Osteocyte (in vitro differentiated cells): ENCODE results near the gene TENM4. TPM values are rescaled to one million over a fixed set of nuclear protein-coding genes. Genes with fewer than 3 reads are reported as not detected.

Experiments
- DNase-seq: peaks from one replicate; pipeline ENCODE4 v3.0.0; 2021; ENCODE audit warnings: mixed read lengths; ENCODE audit not compliant: unreplicated experiment; ENCODE audit errors: extremely low spot score
- H3K27ac Mint-ChIP-seq: one replicate; pipeline ENCODE4 v1.8.0; 2021; ENCODE audit warnings: mild to moderate bottlenecking, mixed read lengths; ENCODE audit not compliant: unreplicated experiment
- H3K27me3 Mint-ChIP-seq: one replicate; pipeline ENCODE4 v1.8.0; 2021; ENCODE audit warnings: mixed read lengths; ENCODE audit not compliant: unreplicated experiment
- H3K36me3 Mint-ChIP-seq: one replicate; pipeline ENCODE4 v1.8.0; 2021; ENCODE audit warnings: mixed read lengths; ENCODE audit not compliant: unreplicated experiment
- H3K4me1 Mint-ChIP-seq: one replicate; pipeline ENCODE4 v1.8.0; 2021; ENCODE audit warnings: mixed read lengths; ENCODE audit not compliant: unreplicated experiment
- H3K4me3 Mint-ChIP-seq: one replicate; pipeline ENCODE4 v1.8.0; 2021; ENCODE audit warnings: mild to moderate bottlenecking, moderate library complexity, mixed read lengths; ENCODE audit not compliant: unreplicated experiment
- H3K9me3 Mint-ChIP-seq: one replicate; pipeline ENCODE4 v1.8.0; 2021; ENCODE audit warnings: mixed read lengths; ENCODE audit not compliant: unreplicated experiment
- total RNA-seq: library from RNA; stranded (reverse); gene quantifications from 2 replicates; pipeline ENCODE4 v1.2.1, GENCODE V29; 2021
- TF ChIP-seq, protein P1 (sequence below): fragments of 200-600 bp; sonication (generic); IDR thresholded peaks from 2 replicates; pipeline ENCODE4 v1.5.0; 2021; ENCODE audit warnings: antibody characterized with exemption, mild to moderate bottlenecking, moderate library complexity

TENM4 gene
- total RNA-seq, 1 donor from 2014 or later: 74.1 TPM

DNA sequence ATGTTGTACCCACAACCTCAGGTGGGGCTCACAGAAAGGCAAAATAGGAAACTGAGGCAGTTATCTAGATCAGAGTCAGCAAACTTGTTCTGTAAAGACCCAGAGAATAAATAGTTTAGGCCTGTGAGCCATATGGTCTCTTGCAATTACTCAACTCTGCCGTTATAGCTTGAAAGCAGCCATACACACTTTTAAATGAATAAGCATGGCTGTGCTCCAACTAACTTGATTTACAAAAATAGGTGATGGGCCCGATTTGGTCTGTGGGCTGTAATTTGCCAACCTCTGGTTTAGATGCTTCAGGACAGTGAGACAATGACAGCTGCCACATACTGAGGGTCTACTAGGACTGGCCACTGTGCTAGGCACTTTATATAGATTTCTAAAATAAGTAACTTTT lies 667.3 kb downstream of the TENM4 start:
- H3K36me3 Mint-ChIP-seq: peaks cover 17% of the 10 kb centered on the region

DNA sequence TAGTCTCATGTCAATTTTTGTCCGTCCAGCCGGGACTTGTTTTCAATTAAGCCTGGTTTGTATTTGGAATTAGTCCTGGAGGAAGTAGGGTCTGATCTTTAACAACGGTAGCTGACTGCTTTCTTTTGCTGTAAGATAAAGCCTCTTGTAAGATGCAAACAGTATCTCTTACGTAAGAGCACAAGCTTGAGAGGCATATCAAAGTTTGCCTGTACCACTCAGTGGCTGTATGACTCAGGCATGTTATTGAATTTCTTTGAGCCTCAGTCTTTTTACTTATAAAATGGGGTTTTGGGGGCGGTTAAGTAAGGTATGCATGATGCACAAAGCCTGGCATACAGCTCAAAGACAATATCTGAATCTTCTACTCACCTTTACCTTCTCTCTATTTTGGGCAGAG lies 667.8 kb downstream of the TENM4 start:
- H3K27me3 Mint-ChIP-seq: no peaks in the 10 kb centered on the region
- TF ChIP-seq, protein P1, sequence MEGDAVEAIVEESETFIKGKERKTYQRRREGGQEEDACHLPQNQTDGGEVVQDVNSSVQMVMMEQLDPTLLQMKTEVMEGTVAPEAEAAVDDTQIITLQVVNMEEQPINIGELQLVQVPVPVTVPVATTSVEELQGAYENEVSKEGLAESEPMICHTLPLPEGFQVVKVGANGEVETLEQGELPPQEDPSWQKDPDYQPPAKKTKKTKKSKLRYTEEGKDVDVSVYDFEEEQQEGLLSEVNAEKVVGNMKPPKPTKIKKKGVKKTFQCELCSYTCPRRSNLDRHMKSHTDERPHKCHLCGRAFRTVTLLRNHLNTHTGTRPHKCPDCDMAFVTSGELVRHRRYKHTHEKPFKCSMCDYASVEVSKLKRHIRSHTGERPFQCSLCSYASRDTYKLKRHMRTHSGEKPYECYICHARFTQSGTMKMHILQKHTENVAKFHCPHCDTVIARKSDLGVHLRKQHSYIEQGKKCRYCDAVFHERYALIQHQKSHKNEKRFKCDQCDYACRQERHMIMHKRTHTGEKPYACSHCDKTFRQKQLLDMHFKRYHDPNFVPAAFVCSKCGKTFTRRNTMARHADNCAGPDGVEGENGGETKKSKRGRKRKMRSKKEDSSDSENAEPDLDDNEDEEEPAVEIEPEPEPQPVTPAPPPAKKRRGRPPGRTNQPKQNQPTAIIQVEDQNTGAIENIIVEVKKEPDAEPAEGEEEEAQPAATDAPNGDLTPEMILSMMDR: no peak
- H3K4me1 Mint-ChIP-seq: no peaks in the 10 kb centered on the region
- DNase-seq: no peak
- H3K4me3 Mint-ChIP-seq: no peak overlapping the region
- H3K36me3 Mint-ChIP-seq: peaks cover 17% of the 10 kb centered on the region
- H3K27ac Mint-ChIP-seq: no peak overlapping the region
- H3K9me3 Mint-ChIP-seq: no peaks in the 10 kb centered on the region

More for the DNA sequence above, 667.3 kb downstream of the TENM4 start:
- Mint-ChIP-seq H3K4me1 (no peaks in the 10 kb centered on the region), H3K9me3 (no peaks in the 10 kb centered on the region), H3K4me3 (no peak overlapping the region), H3K27me3 (no peaks in the 10 kb centered on the region), H3K27ac (no peak overlapping the region)
- TF ChIP-seq, protein P1: no peak
- no peak for DNase-seq

DNA sequence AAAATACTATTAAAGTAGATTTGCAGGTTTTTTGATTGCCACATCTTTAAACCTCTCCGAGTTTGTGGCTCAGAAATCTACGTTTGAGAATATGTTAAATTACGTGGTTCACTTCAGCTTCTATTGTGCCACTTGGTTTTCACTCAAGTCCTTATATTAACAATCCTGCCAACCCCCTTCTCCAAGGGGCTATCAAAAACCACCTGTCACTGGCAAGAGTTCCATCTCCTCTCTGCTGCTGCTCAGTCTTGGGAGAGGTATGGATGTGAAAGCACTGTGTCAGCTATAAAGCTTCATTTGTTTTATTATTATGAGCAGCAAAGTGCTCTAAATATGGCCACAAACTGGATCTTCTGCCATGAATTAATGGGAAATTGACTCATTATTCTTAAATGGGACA lies 668.6 kb downstream of the TENM4 start:
- no peak overlapping the region for H3K4me3 Mint-ChIP-seq
- TF ChIP-seq, protein P1: no peak

DNA sequence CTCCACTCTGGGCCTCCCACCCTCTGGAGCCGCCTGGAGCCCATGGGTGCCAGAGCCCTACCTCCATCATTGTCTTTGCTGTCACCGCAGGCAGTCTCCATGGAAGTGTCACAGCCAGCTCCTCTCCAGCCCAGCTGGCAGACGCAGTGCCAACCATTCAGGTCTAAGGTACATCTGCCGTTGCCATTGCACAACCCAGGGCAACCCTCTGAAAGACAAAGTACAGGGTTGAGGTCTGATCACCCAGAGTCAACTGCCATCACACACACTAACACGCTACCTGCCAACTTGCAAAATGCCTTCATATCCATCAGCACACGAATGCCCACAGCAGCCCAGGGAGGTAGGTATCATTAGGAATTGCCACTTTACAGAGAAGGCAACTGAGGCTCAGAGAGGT lies 669.9 kb downstream of the TENM4 start:
- H3K36me3 Mint-ChIP-seq: peaks cover 14% of the 10 kb centered on the region
- no peak overlapping the region for H3K27ac Mint-ChIP-seq
- DNase-seq: no peak
- no peaks in the 10 kb centered on the region for H3K4me1 Mint-ChIP-seq
- H3K27me3 Mint-ChIP-seq: no peaks in the 10 kb centered on the region
- H3K9me3 Mint-ChIP-seq: no peaks in the 10 kb centered on the region
- no peak overlapping the region for H3K4me3 Mint-ChIP-seq
- TF ChIP-seq, protein P1: no peak

More for the DNA sequence above, 668.6 kb downstream of the TENM4 start:
- no peak for DNase-seq
- Mint-ChIP-seq H3K27me3 (no peaks in the 10 kb centered on the region), H3K9me3 (no peaks in the 10 kb centered on the region), H3K4me1 (no peaks in the 10 kb centered on the region), H3K27ac (no peak overlapping the region), H3K36me3 (peaks cover 17% of the 10 kb centered on the region)

DNA sequence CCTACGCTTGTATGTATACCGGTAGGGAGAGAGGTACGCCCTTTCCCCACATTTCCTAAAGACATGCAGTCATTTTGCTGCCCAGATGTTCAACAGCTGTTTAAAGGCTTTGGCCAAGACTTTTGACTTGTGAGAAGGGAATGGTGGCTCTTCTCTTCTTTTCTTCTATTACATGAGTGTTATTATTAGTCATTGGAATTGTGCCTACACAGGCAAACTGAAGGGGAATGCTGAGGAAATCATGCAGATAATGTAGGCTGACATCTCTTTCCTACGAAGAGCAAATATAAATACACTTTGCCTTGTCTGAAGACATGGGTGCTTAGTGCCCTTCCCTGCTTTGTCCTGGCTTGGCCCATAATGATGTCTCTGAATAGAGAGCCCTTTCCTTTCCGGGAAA lies 671.9 kb downstream of the TENM4 start:
- no peak for DNase-seq
- peaks cover 20% of the 10 kb centered on the region for H3K36me3 Mint-ChIP-seq
- no peak overlapping the region for H3K4me3 Mint-ChIP-seq
- no peak overlapping the region for H3K27ac Mint-ChIP-seq
- H3K27me3 Mint-ChIP-seq: no peaks in the 10 kb centered on the region
- TF ChIP-seq, protein P1: no peak
- no peaks in the 10 kb centered on the region for H3K4me1 Mint-ChIP-seq
- no peaks in the 10 kb centered on the region for H3K9me3 Mint-ChIP-seq
